Endothelial cell of umbilical vein (primary cell): ENCODE data around the gene LENG8. TPM values are rescaled to one million over a fixed set of nuclear protein-coding genes. Genes with fewer than 3 reads are reported as not detected.

Experiments used
- BruUV-seq: library from RNA; stranded (reverse); fragments of 400-500 nt; replicated peaks from 2 replicates; lab custom pipeline; 2021; lab: Mats Ljungman, UMichigan
- CTCF ChIA-PET: fragments of 300-600, 350-600 bp; sonication (Branson Sonifier 250); formaldehyde crosslinking; loops from one replicate; lab custom pipeline; 2021; ENCODE audit warnings: antibody characterized with exemption, inconsistent platforms; lab: Charles Lee
- POLR2A ChIA-PET: fragments of 300-600, 350-600 bp; sonication (Branson Sonifier 250); formaldehyde crosslinking; loops from one replicate; lab custom pipeline; 2021; ENCODE audit warnings: antibody characterized with exemption, inconsistent platforms; lab: Charles Lee
- DNase-seq: peaks from one replicate; pipeline ENCODE4 v3.0.0-alpha.2; 2011; ENCODE audit warnings: low read depth, low spot score
- FAIRE-seq: peaks from 2 replicates; lab custom pipeline; 2011; peaks lifted over from hg19 to GRCh38; lab: Jason Lieb, UNC
- H2AFZ ChIP-seq: 2 replicates; pipeline ENCODE4 v1.6.0; 2012; ENCODE audit warnings: low read depth, low read length, control low read depth, inconsistent platforms
- H3K27ac ChIP-seq: 2 replicates; pipeline ENCODE4 v1.5.1; 2011; ENCODE audit warnings: low read depth, mild to moderate bottlenecking, control low read depth, low read length, moderate library complexity; ENCODE audit not compliant: insufficient read depth
- H3K27me3 ChIP-seq, 2 experiments: 2 replicates each; pipeline versions ENCODE4 v1.6.0 to v1.6.1; 2011; ENCODE audit warnings: low read length in 2 of 2, mixed read lengths in 1 of 2; ENCODE audit not compliant: control insufficient read depth in 2 of 2, insufficient read depth in 2 of 2
- H3K36me3 ChIP-seq, 2 experiments: 2 replicates in 1 of 2; 3 replicates in 1 of 2; pipeline ENCODE4 v1.5.1; 2011; ENCODE audit warnings: low read length in 2 of 2, mild to moderate bottlenecking in 1 of 2, moderate library complexity in 1 of 2; ENCODE audit not compliant: control insufficient read depth in 2 of 2, insufficient read depth in 2 of 2; ENCODE audit errors: extremely low read depth in 1 of 2
- H3K4me1 ChIP-seq: 3 replicates; pipeline ENCODE4 v1.5.1; 2011; ENCODE audit warnings: mild to moderate bottlenecking, low read length; ENCODE audit not compliant: control insufficient read depth, insufficient read depth; ENCODE audit errors: extremely low read depth
- H3K4me2 ChIP-seq: 2 replicates; pipeline ENCODE4 v1.6.1; 2011; ENCODE audit warnings: low read length, control low read depth, mixed read lengths; ENCODE audit not compliant: insufficient read depth
- H3K4me3 ChIP-seq, 3 experiments: fragments of 200-600 bp in 1 of 3; sonication (generic), shearing (Covaris generic) in 1 of 3; replicated peaks in 1 of 3; 2 replicates each; pipeline ENCODE4 v1.5.1; 2011 to 2016; ENCODE audit warnings: control low read depth in 3 of 3, low read length in 3 of 3, mild to moderate bottlenecking in 2 of 3, inconsistent platforms in 1 of 3, low read depth in 1 of 3, moderate library complexity in 1 of 3; ENCODE audit not compliant: insufficient read depth in 1 of 3
- H3K79me2 ChIP-seq: 2 replicates; pipeline ENCODE4 v1.6.0; 2012; ENCODE audit warnings: low read length, inconsistent platforms; ENCODE audit not compliant: control insufficient read depth, insufficient read depth
- H3K9ac ChIP-seq: replicated peaks from 2 replicates; pipeline ENCODE3; 2011; ENCODE audit warnings: low read length, control low read depth; ENCODE audit not compliant: insufficient read depth; ENCODE audit errors: extremely low read depth
- H3K9me1 ChIP-seq: replicated peaks from 3 replicates; pipeline ENCODE4 v1.6.0; 2011; ENCODE audit warnings: mild to moderate bottlenecking, low read length; ENCODE audit not compliant: control insufficient read depth, insufficient read depth; ENCODE audit errors: extremely low read depth
- H3K9me3 ChIP-seq: replicated peaks from 2 replicates; pipeline ENCODE4 v1.5.1; 2012; ENCODE audit warnings: low read length, inconsistent platforms; ENCODE audit not compliant: control insufficient read depth, insufficient read depth
- H4K20me1 ChIP-seq: replicated peaks from 2 replicates; pipeline ENCODE3; 2011; ENCODE audit warnings: mild to moderate bottlenecking, low read length; ENCODE audit not compliant: control insufficient read depth, insufficient read depth; ENCODE audit errors: extremely low read depth
- EZH2 ChIP-seq: IDR thresholded peaks from 2 replicates; pipeline ENCODE4 v1.6.1; 2012; ENCODE audit warnings: borderline replicate concordance, low read depth, mild to moderate bottlenecking, moderate library complexity, low read length, inconsistent platforms; ENCODE audit not compliant: severe bottlenecking
- FOS ChIP-seq: IDR thresholded peaks from 2 replicates; pipeline ENCODE4 v1.6.1; 2011; ENCODE audit warnings: mild to moderate bottlenecking, low read length, moderate library complexity, borderline replicate concordance; ENCODE audit not compliant: insufficient read depth
- GATA2 ChIP-seq: IDR thresholded peaks from 2 replicates; pipeline ENCODE4 v1.7.0; 2011; ENCODE audit warnings: low read depth, mild to moderate bottlenecking, moderate library complexity, mixed read lengths, low read length; ENCODE audit not compliant: insufficient read length, insufficient read depth
- JUN ChIP-seq: IDR thresholded peaks from 2 replicates; pipeline ENCODE4 v1.6.1; 2011; ENCODE audit warnings: borderline replicate concordance, low read depth; ENCODE audit not compliant: insufficient read length, insufficient read depth
- MYC ChIP-seq: IDR thresholded peaks from one replicate; pipeline ENCODE4 v1.6.1; 2011; ENCODE audit warnings: mild to moderate bottlenecking, low read depth, low read length
- POLR2A ChIP-seq: IDR thresholded peaks from 2 replicates; pipeline ENCODE4 v1.6.1; 2012; ENCODE audit warnings: low read depth, mild to moderate bottlenecking, control low read depth, low read length
- POLR2AphosphoS5 ChIP-seq: IDR thresholded peaks from 2 replicates; pipeline ENCODE4 v1.6.1; 2012; ENCODE audit warnings: low read depth, mild to moderate bottlenecking, control low read depth, low read length, moderate library complexity; ENCODE audit not compliant: insufficient read depth
- dilution Hi-C: fragments of 300-500 bp; cut with MboI; formaldehyde crosslinking; loops from one replicate; pipeline ENCODE4 v1.15.0; 2019; ENCODE audit warnings: low sequenced_read_pairs; ENCODE audit not compliant: extremely low pct_ligation_motif_present
- intact Hi-C: fragments of 100-400 bp; cut with micrococcal nuclease; formaldehyde crosslinking; loops from one replicate; pipeline ENCODE4 v1.10.0; 2022
- polyA plus RNA-seq, 4 experiments: library from polyadenylated mRNA; depleted of rRNA in 3 of 4; stranded (reverse) in 3 of 4; unstranded in 1 of 4; fragments of >200 nt; gene quantifications; 2 replicates each; pipeline versions ENCODE4 v1.2.1 to v1.2.3, GENCODE V29; 2011 to 2012; ENCODE audit warnings: missing spikeins in 1 of 4
- total RNA-seq: library from RNA; stranded (reverse); gene quantifications from 2 replicates; pipeline ENCODE4 v1.2.3, GENCODE V29; 2021
- TF ChIP-seq, protein P1 (sequence below): IDR thresholded peaks from 2 replicates; pipeline ENCODE4 v1.6.1; 2011; ENCODE audit not compliant: insufficient read depth, insufficient read length
- TF ChIP-seq, protein P2 (sequence below), 2 donors: IDR thresholded peaks; 1 replicate in 1 of 2; 2 replicates in 1 of 2; pipeline ENCODE4 v1.5.1; 2011; ENCODE audit warnings: low read length in 2 of 2, mild to moderate bottlenecking in 2 of 2, moderate library complexity in 2 of 2, control low read depth in 1 of 2, inconsistent platforms in 1 of 2, low read depth in 1 of 2; ENCODE audit not compliant: insufficient read depth in 1 of 2; ENCODE audit errors: extremely low read depth in 1 of 2

LENG8 gene
- total and polyA plus RNA-seq, 2 donors (not counting 3 experiments of a cell fraction or from before 2014, with no cell fraction given), result 130 to 218 TPM

DNA sequence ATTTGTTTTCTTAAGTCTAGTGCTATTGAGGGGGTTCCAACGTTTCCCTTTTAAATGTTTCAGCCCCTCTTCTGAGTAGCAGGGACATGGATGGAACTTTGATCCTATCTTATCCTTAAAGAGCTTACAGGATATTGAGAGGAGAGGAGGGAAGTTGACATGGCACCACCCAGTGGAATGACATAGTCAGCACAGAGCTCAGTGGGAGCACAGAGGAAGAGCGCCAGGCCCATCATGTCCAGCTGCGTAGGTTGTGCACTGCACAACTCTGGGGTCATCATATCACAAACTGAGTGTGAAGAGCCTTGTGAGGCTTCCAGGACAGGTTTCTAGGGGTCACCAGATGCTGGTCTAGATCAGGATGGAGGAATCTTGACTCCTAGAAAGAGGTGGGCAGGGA is 28.7 kb downstream of the LENG8 start:
- BruUV-seq, result no TSS peak
- ChIA-PET POLR2A (no interaction called here), CTCF (interaction anchor here (0.6 to 2.0 kb wide), 8 partner anchors 10 to 655 kb away, joined by 3 to 11 read pairs (median 3); no protein-coding TSS in a partner anchor)
- no peak overlapping the region for H3K4me2 ChIP-seq
- H3K27ac ChIP-seq, result no peak overlapping the region
- intact Hi-C loops, result no loop called here
- TF ChIP-seq POLR2A (no peak), JUN (no peak), FOS (no peak), GATA2 (no peak), EZH2 (no peak), POLR2AphosphoS5 (no peak), MYC (no peak)
- TF ChIP-seq, protein P1, sequence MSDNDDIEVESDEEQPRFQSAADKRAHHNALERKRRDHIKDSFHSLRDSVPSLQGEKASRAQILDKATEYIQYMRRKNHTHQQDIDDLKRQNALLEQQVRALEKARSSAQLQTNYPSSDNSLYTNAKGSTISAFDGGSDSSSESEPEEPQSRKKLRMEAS, result no peak
- TF ChIP-seq, protein P2, sequence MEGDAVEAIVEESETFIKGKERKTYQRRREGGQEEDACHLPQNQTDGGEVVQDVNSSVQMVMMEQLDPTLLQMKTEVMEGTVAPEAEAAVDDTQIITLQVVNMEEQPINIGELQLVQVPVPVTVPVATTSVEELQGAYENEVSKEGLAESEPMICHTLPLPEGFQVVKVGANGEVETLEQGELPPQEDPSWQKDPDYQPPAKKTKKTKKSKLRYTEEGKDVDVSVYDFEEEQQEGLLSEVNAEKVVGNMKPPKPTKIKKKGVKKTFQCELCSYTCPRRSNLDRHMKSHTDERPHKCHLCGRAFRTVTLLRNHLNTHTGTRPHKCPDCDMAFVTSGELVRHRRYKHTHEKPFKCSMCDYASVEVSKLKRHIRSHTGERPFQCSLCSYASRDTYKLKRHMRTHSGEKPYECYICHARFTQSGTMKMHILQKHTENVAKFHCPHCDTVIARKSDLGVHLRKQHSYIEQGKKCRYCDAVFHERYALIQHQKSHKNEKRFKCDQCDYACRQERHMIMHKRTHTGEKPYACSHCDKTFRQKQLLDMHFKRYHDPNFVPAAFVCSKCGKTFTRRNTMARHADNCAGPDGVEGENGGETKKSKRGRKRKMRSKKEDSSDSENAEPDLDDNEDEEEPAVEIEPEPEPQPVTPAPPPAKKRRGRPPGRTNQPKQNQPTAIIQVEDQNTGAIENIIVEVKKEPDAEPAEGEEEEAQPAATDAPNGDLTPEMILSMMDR (IDR thresholded peaks at IDR 0.05; ENCODE audit: extremely low read depth in 1 of 2, insufficient read depth in 1 of 2, low read depth in 1 of 2, low read length in 2 of 2), result no peak
- no peak overlapping the region for H2AFZ ChIP-seq
- H3K4me3 ChIP-seq, result no peak overlapping the region
- H3K79me2 ChIP-seq, result no peaks in the 10 kb centered on the region
- no peaks in the 10 kb centered on the region for H3K9me1 ChIP-seq
- H3K4me1 ChIP-seq, result peaks cover 8% of the 10 kb centered on the region
- no peak for DNase-seq
- H3K9me3 ChIP-seq, result no peaks in the 10 kb centered on the region
- dilution Hi-C loops, result no loop called here
- H4K20me1 ChIP-seq, result no peaks in the 10 kb centered on the region
- FAIRE-seq, result no peak
- H3K27me3 ChIP-seq, result no peaks in the 10 kb centered on the region
- no peaks in the 10 kb centered on the region for H3K36me3 ChIP-seq
- no peak overlapping the region for H3K9ac ChIP-seq
